ENCODE data around the gene MATK.
"Not testable (repeated sequence)": the region's sequence is repeated elsewhere in the genome, so short reads cannot be mapped to it uniquely, and the experiment has no call there.

The MATK gene

DNA sequence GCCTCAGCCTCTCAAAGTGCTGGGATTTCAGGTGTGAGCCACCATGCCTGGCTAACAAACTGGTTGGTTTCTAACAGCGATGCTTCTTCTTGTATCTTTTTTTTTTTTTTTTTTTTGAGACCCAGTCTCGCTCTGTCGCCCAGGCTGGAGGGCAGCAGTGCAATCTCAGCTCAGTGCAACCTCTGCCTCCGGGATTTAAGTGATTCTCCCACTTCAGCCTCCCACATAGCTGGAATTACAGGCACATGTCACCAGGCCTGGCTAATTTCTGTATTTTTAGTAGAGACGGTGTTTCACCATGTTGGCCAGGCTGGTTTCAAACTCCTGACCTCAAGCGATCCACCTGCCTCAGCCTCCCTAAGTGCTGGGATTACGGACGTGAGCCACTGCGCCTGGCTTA lies 30.0 kb upstream of the MATK start:
- not testable (repeated sequence) for DNase-seq (ENCODE audit: low spot score)

DNA sequence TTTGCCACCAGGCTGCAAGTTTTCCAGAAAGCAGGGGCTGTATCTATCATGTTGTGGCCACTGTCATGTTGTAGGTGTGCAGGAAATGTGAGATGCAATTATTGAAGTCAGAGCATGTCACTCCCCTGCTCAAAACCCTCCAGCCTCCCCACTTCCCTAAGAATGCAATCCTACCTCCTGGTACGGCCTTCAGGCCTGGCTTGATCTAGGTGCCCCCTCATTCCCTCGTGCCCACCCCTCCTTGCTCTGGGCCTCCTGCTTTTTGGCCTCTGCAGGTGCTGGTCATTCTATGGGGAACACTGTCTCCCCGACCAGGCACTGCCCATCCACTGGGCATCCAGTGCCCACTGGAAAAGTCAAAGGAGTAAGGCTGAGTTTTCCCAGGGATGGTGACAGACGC lies 28.5 kb upstream of the MATK start:
- no peak for DNase-seq (ENCODE audit: low spot score)

- DNase-seq (ENCODE audit: low spot score), result no peak
Observed at GRCh38 chr19:3813473-3814392, 27.6 kb upstream of the MATK start.

GRCh38 chr19:3810708-3811355 lies 24.7 kb upstream of the MATK start:
- DNase-seq (ENCODE audit: low spot score), result no peak

GRCh38 chr19:3809881-3810707 lies 23.9 kb upstream of the MATK start:
- no peak for DNase-seq (ENCODE audit: low spot score)

DNA sequence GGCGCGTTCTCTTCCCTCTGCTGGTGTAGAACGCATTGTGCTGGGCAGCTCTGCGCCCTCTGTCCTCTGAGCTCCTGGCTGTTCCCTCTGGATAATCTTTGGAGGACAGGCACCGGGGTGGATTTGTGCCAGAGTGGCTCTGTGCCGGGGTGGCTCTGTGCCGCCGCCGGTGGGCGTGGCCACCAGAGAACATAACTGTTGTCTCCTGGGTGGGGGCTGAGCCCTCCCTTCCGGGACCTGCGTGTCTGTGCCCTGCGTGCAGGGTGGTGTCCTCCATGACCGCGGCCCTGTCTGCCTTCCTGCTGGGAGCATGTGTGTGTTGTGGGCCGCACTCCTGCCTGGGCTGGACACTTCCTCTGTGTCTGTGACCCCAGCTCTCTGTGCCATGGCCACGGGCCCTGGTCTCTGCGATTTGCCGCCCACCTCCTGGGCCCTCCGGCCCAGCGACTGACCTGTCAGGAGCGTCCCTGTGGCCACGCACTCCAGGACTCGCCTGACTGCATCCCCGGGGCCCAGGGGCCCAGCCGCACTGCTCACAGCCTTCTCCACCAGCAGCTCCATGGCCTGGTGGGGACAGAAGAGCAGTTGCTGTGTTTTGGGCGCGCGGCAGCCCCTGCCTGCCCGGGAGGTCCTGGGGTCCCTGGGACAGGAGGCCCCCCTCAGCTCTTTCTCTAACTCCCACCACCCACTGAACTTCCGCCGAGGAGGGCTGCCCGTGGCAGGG lies 22.4 kb upstream of the MATK start:
- DNase-seq (ENCODE audit: low spot score), result no peak

DNA sequence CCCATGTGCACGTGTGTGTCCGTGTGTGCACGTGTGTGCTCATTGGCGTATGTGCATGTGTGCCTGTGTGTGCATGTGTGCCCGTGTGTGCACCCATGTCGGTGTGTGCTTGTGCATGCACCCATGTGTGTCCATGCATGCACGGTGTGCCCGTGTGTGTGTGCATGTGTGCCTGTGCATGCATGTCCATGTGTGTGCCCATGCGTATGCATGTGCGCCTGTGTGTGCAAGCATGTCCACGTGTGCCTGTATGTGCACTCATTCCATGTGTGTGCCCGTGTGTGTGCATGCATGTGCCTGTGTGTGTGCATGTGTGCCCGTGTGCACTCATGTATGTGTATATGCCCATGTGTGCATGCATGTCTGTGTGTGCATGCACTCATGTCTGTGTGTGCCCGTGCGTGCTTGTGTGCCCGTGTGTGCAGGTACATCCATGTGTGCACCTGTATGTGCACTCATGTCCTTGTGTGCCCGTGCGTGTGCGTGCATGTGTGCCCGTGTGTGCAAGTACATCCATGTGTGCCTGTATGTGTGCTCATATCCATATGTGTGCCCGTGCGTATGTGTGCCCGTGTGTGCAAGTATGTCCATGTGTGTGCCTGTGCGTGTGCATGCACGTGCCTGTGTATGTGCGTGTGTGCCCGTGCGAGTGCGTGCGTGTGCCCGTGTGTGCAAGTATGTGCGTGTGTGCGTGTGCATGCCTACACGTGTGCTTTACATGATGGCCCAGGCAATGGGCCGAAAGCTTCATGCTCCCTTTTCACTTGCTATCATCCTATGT lies 21.6 kb upstream of the MATK start:
- no peak for DNase-seq (ENCODE audit: low spot score)

DNA sequence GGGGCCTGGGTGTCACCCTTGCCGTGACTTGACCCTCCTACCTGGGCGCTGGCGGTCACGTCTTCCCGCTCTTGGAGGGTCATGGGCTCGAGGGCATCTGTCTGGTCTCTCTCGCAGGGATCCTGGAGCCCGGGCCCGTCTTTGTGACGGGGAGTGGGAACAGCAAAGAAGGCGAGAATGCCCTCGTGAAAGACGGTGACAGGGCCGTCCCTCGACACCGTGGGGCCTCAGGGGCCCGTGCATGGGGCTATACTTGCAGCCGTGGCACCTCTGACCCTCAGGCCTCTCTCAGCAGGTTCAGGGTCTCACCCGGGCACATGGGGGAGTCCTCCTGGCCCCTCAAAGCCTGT lies 20.9 kb upstream of the MATK start:
- DNase-seq (ENCODE audit: low spot score), result no peak

GRCh38 chr19:3805859-3806258 lies 19.7 kb upstream of the MATK start:
- no peak for DNase-seq (ENCODE audit: low spot score)

- DNase-seq (ENCODE audit: low spot score), result no peak
Observed at GRCh38 chr19:3804429-3804828, 18.2 kb upstream of the MATK start.

DNA sequence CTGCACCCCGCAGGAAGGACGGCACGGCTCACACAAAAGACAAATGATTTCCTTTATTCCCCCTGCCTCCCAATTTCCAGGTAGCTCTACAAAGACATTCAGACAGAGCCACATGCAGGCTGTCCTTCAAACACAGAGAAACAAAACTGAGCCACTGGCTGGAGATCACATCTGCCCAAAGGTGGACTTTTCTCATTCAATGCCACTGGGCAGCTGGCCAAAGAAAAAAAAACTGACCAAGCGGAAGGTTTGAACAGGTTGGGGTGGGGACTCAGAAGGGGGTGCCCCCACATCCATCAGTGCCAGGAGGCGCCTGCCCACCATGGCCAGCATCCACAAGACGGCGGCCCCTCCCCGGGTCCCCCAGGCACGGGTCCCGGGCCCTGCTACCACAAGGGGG lies 17.8 kb upstream of the MATK start:
- no peak for DNase-seq (ENCODE audit: low spot score)

DNA sequence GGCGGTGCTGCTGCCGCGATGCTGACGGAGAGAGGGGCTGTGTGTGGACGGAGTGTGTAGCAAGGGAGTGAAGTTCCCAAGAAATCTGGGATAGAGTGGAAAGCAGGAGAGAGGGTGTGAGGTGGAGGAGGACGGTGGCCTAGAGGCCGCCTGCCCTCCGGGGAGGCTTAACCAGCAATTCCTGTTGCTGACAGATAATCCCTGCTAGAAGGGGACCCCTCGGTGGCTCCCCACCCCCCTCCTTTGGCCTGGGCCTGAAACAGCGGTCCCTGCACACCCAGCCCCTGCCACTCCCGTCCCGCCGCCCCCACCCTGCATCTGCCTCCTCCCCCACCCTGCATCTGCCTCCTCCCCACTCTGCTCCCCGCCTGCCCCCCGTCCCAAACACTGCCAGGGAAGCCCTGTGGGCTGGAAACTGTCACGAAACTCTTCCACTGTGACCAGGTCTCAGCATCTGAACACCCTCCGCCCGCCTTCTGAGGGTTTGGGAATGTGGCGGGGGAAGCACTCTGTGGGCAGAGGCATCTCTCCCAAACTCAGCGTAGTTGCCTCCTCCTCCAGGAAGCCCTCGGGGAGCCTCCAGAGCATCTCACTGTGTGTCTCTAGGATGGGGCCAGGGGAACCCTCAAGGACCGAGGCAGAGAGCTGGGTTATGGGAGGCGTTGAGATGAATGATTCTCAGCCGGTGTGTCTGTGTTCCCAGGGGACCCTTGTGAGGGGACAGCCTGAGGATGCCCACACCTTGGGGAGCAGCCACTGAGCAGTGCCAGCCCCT lies 17.1 kb upstream of the MATK start:
- DNase-seq (ENCODE audit: low spot score), result no peak

- DNase-seq (ENCODE audit: low spot score), result no peak
Observed at GRCh38 chr19:3801412-3802096, 15.4 kb upstream of the MATK start.

DNA sequence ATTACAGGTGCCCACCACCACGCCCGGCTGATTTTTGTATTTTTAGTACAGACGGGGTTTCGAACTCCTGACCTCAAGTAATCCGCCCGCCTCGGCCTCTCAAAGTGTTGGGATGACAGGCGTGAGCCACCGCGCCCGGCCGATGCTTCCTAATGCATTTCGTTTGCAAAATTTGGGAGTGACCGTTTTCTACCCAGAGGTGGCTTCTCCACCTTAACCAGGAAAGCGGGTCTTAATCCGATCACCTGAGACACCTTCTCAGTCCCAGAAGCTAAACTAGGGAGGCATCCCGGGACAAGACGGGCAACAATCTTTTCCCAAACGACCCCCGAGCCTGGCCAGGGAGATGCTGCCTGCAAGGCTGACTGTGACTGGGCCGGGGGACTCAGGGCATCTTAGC lies 14.8 kb upstream of the MATK start:
- no peak for DNase-seq (ENCODE audit: low spot score)

DNA sequence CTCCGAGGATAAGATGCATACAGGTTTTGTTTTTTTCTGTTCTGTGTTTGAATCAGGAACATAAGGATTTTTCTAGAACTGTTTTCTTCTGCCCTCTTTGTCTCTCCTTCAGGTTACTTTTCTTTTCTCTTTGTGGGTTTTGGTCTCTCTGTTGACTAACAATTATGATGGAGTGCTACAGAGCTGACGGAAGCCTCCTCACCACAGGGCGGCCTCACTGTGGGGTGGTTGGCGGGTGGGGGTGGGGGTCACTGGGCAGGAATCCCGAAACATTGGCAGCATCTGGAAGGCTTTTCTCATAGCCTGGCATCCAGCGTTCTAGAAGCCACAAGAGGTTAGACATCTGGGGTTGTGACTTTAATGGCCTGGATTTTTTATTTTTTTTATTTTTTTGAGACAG lies 12.0 kb upstream of the MATK start:
- no peak for DNase-seq (ENCODE audit: low spot score)

- DNase-seq (ENCODE audit: low spot score), result no peak
Observed at GRCh38 chr19:3796358-3796757, 10.2 kb upstream of the MATK start.

- DNase-seq (ENCODE audit: low spot score), result no peak
Observed at GRCh38 chr19:3793799-3794198, 7.6 kb upstream of the MATK start.

DNA sequence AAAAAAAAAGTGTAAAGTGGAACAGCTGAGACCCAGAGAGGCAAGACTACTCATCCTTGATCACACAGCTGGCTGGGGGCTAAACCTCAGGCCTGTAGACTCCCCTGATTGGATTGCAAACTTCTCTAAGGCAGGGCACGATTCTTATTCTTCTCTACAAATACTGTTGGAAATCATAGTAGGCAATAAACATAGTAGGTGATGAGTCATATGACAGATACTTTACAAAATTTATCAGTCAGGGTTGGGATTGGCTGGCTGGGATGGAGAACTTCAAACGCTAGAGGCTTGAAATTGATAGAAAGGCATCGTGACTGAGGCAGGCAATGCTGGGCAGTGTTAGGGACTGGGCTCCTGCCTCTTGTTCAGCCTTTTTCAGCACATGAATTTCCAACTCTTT lies 5.9 kb upstream of the MATK start:
- no peak for DNase-seq (ENCODE audit: low spot score)

DNA sequence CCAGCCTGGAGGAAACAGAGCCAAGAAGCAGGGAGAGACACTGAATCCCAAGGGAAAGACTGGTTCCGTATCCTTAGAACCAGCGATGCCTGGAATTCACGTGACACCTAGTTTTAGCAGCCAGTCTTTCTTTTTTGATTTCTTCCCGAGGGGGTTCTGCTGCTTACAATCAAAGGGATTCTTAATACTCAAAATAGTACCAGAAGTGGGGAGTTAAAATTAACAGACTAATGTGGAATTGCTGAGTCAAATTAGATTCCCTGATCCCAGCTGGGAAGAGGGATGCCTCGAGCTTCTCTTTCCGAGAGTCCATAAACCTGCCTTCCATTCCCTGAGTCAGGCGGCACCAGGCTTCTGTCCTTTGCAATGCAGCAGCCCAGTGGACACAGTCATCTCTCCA lies 4.8 kb upstream of the MATK start:
- DNase-seq (ENCODE audit: low spot score), result no peak

DNA sequence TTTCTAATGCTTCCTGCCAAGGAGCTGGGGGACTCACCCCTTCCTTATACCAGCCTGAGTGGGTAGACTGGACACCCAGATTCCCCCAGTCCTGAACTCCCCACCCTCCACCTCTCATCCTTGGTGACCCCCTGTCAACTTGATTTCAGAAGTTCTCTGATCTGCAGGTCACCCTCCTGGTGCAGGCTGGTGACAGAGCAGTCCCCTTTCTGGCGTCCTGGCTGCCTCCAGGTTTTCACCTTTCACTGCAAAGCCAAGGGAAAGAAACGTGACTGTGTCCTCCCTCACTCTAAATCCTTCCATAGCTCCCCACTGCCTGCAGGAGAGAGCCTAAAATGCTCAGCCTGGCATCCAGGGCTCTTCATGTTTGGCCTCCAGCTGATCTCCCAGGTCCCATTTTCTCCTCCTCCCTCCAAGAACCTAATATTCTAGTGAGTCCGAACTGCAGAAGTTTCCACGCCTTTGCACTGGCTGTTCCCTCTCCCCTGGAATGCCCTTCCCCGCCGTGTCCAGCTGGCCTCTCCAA lies 4.1 kb upstream of the MATK start:
- DNase-seq (ENCODE audit: low spot score), result no peak

All from kidney capillary endothelial cell (primary cell).